ENCODE data around the gene TAB2. TPM values are rescaled to one million over a fixed set of nuclear protein-coding genes. Genes with fewer than 3 reads are reported as not detected.
"Not testable (repeated sequence)": the region's sequence is repeated elsewhere in the genome, so short reads cannot be mapped to it uniquely, and the experiment has no call there.

The TAB2 gene
- total and polyA plus RNA-seq, 2 experiments from 2014 or later: 13.8 to 39.0 TPM

DNA sequence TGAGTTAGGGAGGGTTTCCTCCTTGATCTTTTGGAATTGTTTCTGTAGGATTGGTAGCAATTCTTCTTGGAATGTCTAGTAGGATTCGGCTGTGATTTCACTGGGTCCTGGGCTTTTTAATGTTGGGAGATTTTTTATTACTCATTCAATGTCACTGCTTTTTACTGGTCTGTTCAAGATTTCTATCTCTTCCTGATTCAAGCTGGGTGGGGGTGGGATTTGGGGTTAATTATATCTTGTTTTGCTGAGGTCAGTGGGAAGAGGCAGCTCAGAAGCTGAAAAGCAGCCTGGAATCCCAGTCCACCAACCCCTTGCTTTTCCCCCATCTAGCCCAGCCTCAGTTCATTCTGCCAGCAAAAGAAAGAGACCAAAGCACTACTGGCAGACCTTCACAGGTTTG, 122.1 kb downstream of the TAB2 start:
- Histone ChIP-seq H3K36me3 (no peaks in the 10 kb centered on the region), H3K4me3 (no peak overlapping the region), H3K4me1 (ENCODE audit: low read depth) (no peaks in the 10 kb centered on the region), H3K27ac (no peak overlapping the region), H3K27me3 (no peaks in the 10 kb centered on the region), H3K9me3 (ENCODE audit: low read depth) (no peaks in the 10 kb centered on the region)
- TF ChIP-seq, protein P1, sequence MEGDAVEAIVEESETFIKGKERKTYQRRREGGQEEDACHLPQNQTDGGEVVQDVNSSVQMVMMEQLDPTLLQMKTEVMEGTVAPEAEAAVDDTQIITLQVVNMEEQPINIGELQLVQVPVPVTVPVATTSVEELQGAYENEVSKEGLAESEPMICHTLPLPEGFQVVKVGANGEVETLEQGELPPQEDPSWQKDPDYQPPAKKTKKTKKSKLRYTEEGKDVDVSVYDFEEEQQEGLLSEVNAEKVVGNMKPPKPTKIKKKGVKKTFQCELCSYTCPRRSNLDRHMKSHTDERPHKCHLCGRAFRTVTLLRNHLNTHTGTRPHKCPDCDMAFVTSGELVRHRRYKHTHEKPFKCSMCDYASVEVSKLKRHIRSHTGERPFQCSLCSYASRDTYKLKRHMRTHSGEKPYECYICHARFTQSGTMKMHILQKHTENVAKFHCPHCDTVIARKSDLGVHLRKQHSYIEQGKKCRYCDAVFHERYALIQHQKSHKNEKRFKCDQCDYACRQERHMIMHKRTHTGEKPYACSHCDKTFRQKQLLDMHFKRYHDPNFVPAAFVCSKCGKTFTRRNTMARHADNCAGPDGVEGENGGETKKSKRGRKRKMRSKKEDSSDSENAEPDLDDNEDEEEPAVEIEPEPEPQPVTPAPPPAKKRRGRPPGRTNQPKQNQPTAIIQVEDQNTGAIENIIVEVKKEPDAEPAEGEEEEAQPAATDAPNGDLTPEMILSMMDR (IDR thresholded peaks at IDR 0.05; ENCODE audit: low read depth, low read length): no peak
- no peak for DNase-seq (ENCODE audit: low read depth in 1 of 2, low spot score in 1 of 2)

DNA sequence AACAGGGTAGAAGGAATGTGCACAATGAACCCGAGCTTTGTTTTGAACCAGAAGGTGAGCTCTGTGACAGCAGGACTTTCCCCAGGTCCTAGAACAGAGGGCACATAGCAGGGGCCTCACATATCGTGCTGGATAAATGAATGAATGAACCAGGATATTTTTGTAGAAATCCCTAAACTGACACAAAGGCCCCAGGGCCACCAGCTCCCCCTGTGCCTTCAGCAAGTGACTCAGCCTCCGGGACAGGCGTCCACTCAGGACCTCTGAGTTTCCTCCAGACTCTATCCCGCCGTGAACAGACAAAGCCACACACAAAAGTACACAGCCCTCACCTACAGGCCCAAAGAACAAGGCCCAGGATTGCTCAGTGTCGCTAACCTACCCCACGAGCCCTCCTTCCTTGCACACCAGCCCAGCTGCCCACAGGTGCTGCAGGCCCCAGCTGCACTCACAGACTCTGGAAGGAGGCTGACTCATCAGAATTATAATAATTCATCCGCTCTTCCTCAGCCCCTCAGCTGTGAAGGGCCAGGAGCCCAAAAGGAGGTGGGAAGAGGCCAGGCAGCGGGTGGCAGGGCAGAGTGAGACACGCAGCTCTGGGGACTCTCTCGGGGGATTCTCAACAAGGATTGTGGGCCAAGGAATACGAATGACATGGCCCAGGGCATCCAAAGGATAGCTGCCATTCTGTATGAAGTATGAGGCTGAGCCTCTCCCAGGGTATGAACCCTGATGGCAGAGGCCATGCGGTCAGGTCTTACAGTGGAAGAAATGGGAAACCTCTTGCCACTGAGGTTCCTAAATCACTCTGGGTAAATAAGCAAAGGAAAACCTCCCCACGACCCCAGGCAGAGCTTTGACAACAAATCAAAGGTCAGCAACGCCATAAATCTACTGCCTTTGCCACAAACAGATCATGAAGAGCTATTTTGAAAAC, 123.5 kb downstream of the TAB2 start:
- no peak for DNase-seq (ENCODE audit: low read depth in 1 of 2, low spot score in 1 of 2)

DNA sequence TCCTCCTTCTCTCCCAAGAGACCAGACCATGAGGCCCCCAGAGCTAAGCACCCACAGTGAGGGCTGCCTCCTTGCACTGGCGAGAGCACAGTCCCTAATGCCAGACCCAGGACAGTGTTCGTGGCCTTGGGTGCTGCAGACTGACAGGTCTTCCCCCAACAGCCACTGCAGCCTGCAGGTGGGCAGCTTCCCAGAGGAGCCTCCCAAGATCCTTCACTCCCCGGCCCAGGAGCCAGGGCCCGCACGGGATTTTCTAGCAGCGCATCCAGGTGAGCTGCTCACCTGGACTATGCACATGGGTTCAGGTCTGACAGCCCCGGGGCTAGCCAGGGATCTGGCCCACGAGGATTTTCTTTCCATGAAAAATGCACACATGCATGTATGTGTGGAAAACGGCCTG, 124.2 kb downstream of the TAB2 start:
- Histone ChIP-seq H3K36me3 (no peaks in the 10 kb centered on the region), H3K4me3 (no peak overlapping the region), H3K27me3 (no peaks in the 10 kb centered on the region), H3K4me1 (ENCODE audit: low read depth) (no peaks in the 10 kb centered on the region), H3K9me3 (ENCODE audit: low read depth) (no peaks in the 10 kb centered on the region), H3K27ac (no peak overlapping the region)
- DNase-seq (ENCODE audit: low read depth in 1 of 2, low spot score in 1 of 2): no peak
- TF ChIP-seq, protein P1 (IDR thresholded peaks at IDR 0.05; ENCODE audit: low read depth, low read length): no peak

More for the DNA sequence above, 123.5 kb downstream of the TAB2 start:
- H3K27me3 ChIP-seq: no peaks in the 10 kb centered on the region
- H3K4me3 ChIP-seq: no peak overlapping the region
- no peaks in the 10 kb centered on the region for H3K36me3 ChIP-seq
- H3K9me3 ChIP-seq (ENCODE audit: low read depth): no peaks in the 10 kb centered on the region
- no peaks in the 10 kb centered on the region for H3K4me1 ChIP-seq (ENCODE audit: low read depth)
- no peak overlapping the region for H3K27ac ChIP-seq
- TF ChIP-seq, protein P1 (IDR thresholded peaks at IDR 0.05; ENCODE audit: low read depth, low read length): no peak

DNA sequence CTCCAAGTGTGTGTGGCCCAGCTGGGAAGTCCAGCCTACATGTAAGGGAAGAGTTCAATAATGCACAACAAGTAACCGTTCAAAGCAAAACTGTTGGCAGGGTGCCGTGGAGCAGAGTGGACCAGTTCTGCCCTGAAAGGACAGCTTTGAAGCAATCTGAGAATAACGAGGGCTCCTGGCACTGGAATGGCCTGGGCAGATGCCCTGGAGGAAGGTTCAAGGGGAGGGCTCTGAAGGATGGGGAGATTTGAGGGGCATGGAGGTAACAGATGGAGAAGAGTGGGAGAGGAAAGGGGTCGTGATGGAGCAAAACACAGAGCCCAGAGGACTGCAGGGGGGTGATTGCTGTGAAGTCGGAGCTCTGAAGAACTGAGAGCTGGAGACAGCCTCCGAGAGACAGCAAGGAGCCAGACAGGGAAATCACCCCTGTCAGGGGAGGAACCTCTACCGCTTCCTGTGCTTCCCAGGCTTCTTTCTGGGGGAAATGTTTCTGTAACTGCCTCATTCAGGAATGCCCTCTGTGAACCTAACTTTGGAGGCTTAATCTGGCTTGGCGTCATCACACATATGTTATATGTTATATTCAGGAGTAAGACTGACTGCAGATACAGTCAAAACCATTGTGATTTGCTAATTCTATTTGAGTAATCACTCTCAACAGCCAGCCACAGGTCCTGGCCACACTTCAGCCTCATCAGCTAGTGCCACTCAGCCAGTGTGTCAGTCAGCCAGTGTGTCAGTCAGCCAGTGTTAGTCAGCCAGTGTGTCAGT, 126.1 kb downstream of the TAB2 start:
- Histone ChIP-seq H3K27me3 (peaks cover under 1% of the 10 kb centered on the region), H3K27ac (no peak overlapping the region), H3K36me3 (no peaks in the 10 kb centered on the region), H3K4me3 (no peak overlapping the region), H3K4me1 (ENCODE audit: low read depth) (no peaks in the 10 kb centered on the region), H3K9me3 (ENCODE audit: low read depth) (no peaks in the 10 kb centered on the region)
- TF ChIP-seq, protein P1 (IDR thresholded peaks at IDR 0.05; ENCODE audit: low read depth, low read length): no peak
- peak in 1 of 2 donors; percentile 82 for DNase-seq (ENCODE audit: low read depth in 1 of 2, low spot score in 1 of 2)

DNA sequence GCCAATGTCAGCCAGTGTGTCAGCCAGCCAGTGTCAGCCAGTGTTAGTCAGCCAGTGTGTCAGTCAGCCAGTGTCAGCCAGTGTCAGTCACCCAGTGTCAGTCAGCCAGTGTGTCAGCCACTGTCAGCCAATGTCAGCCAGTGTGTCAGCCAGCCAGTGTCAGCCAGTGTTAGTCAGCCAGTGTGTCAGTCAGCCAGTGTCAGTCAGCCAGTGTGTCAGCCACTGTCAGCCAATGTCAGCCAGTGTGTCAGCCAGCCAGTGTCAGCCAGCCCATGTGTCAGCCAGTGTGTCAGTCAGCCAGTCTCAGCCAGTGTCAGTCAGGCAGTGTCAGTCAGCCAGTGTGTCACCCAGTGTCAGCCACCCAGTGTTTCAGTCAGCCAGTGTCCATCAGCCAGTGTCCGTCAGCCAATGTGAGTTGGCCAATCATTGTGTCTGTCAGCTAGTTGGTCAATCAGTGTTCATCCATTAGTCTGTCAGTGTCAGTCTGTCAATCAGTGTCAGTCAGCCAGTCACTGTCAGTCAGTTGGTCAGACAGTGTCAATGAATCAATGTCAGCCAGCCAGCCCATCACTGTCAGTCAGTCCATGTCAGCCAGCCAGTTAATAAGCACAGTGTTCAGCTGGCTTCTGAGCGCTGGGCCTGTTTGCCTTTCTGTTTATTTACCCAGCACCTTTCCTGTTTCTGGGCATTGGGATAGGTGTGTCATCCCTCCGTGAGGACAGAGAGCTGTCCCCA, 127.0 kb downstream of the TAB2 start:
- not testable (repeated sequence) for H3K27ac ChIP-seq; H3K36me3 ChIP-seq; H3K9me3 ChIP-seq (ENCODE audit: low read depth); H3K4me3 ChIP-seq; H3K27me3 ChIP-seq; H3K4me1 ChIP-seq (ENCODE audit: low read depth); DNase-seq (ENCODE audit: low read depth in 1 of 2, low spot score in 1 of 2)
